ENCODE data around the gene SLC35D1. TPM values are rescaled to one million over a fixed set of nuclear protein-coding genes. Genes with fewer than 3 reads are reported as not detected.
A peak's percentile ranks its signal among the peaks of the same experiment; 100 is the strongest.

SLC35D1 gene
- total RNA-seq, 2 experiments from 2014 or later: 10.8 to 13.1 TPM

DNA sequence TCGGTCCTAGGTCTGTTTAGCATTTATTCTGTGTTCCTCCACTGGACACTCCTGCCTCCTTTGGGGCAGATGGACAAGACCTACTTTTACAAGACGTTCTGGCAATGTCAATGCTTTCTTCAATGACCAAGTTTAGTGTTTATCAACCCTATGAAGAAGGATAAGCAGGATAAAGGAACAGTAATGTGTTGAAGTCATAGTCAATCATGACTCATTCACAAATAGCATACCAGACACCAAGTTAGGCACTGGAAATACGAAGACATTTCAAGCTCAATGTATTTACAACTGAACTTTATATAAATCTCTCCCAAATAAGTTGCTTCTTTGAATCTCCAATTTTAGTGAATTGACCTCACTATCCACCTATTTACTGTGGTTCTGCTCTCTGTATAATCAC, 4.8 kb upstream of the SLC35D1 start:
- intact Hi-C loops (cut with micrococcal nuclease; ENCODE audit: unreplicated experiment): no loop called here
- no peak for TF ChIP-seq EZH2phosphoT487 (IDR thresholded peaks at IDR 0.05; ENCODE audit: borderline replicate concordance, low read depth, low read length)
- TF ChIP-seq, protein P1, sequence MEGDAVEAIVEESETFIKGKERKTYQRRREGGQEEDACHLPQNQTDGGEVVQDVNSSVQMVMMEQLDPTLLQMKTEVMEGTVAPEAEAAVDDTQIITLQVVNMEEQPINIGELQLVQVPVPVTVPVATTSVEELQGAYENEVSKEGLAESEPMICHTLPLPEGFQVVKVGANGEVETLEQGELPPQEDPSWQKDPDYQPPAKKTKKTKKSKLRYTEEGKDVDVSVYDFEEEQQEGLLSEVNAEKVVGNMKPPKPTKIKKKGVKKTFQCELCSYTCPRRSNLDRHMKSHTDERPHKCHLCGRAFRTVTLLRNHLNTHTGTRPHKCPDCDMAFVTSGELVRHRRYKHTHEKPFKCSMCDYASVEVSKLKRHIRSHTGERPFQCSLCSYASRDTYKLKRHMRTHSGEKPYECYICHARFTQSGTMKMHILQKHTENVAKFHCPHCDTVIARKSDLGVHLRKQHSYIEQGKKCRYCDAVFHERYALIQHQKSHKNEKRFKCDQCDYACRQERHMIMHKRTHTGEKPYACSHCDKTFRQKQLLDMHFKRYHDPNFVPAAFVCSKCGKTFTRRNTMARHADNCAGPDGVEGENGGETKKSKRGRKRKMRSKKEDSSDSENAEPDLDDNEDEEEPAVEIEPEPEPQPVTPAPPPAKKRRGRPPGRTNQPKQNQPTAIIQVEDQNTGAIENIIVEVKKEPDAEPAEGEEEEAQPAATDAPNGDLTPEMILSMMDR (conservative IDR thresholded peaks at IDR 0.05; ENCODE audit: low read length): no peak
- CTCF ChIA-PET (ENCODE audit: unreplicated experiment): no interaction called here

DNA sequence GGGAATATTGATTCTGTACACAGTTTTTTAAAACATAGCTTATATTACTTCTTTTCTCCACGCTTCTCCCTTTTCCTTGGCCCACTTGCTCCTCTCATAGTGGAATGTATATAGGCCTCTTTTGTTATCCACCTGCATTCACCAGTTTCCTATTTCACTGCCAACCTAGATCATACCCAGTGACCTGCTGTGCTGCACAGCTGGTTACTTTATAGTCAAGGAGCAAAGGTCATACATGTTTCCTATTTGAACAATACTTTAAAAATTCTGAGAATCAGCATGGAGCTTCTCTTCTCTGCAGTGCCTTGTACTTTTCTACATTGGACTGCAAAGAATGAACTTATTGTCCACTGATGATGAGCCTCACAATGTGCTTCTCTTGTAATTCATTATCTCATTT, 4.3 kb upstream of the SLC35D1 start:
- Histone ChIP-seq H3K9me2 (ENCODE audit: insufficient read depth, low read length) (no peaks in the 10 kb centered on the region), H2AFZ (ENCODE audit: low read length) (no peak overlapping the region), H3K9me3 (ENCODE audit: low read length) (no peaks in the 10 kb centered on the region), H3K4me2 (ENCODE audit: low read length) (no peak overlapping the region), H3K4me3 (ENCODE audit: low read depth, low read length, poor library complexity, severe bottlenecking) (no peak overlapping the region), H3K4me1 (ENCODE audit: insufficient read depth, low read length, poor library complexity, severe bottlenecking) (peaks cover 6% of the 10 kb centered on the region), H4K20me1 (ENCODE audit: insufficient read depth, low read length) (no peaks in the 10 kb centered on the region), H3K27ac (ENCODE audit: low read depth, low read length, poor library complexity, severe bottlenecking) (no peak overlapping the region), H3K79me2 (ENCODE audit: insufficient read depth, low read depth, low read length) (peaks cover 1% of the 10 kb centered on the region; the same call in 1 of the 2 replicates), H3K36me3 (ENCODE audit: insufficient read depth, low read length) (no peaks in the 10 kb centered on the region)
- POLR2A ChIA-PET: interaction anchor here (1.3 kb wide), 1 partner anchor 48 kb away, joined by 3 read pairs; no protein-coding TSS in a partner anchor
- no peak for DNase-seq (ENCODE audit: low spot score)
- no TSS peak for BruUV-seq (replicated peaks)
- intact Hi-C loops (cut with micrococcal nuclease; ENCODE audit: unreplicated experiment): no loop called here
- CTCF ChIA-PET (ENCODE audit: unreplicated experiment): no interaction called here
- no peak for TF ChIP-seq EZH2phosphoT487 (IDR thresholded peaks at IDR 0.05; ENCODE audit: borderline replicate concordance, low read depth, low read length)
- TF ChIP-seq, protein P1 (conservative IDR thresholded peaks at IDR 0.05; ENCODE audit: low read length): no peak

More for the DNA sequence above, 4.8 kb upstream of the SLC35D1 start:
- H4K20me1 ChIP-seq (ENCODE audit: insufficient read depth, low read length): no peaks in the 10 kb centered on the region
- BruUV-seq (replicated peaks): no TSS peak
- no peak overlapping the region for H3K27ac ChIP-seq (ENCODE audit: low read depth, low read length, poor library complexity, severe bottlenecking)
- no peaks in the 10 kb centered on the region for H3K9me3 ChIP-seq (ENCODE audit: low read length)
- H3K4me3 ChIP-seq (ENCODE audit: low read depth, low read length, poor library complexity, severe bottlenecking): no peak overlapping the region
- H3K79me2 ChIP-seq (ENCODE audit: insufficient read depth, low read depth, low read length): no peaks in the 10 kb centered on the region
- no peak overlapping the region for H3K4me2 ChIP-seq (ENCODE audit: low read length)
- DNase-seq (ENCODE audit: low spot score): no peak
- no peaks in the 10 kb centered on the region for H3K9me2 ChIP-seq (ENCODE audit: insufficient read depth, low read length)
- peaks cover 6% of the 10 kb centered on the region for H3K4me1 ChIP-seq (ENCODE audit: insufficient read depth, low read length, poor library complexity, severe bottlenecking)
- H2AFZ ChIP-seq (ENCODE audit: low read length): no peak overlapping the region
- POLR2A ChIA-PET: interaction anchor here (1.3 kb wide), 1 partner anchor 47 kb away, joined by 3 read pairs; no protein-coding TSS in a partner anchor
- H3K36me3 ChIP-seq (ENCODE audit: insufficient read depth, low read length): no peaks in the 10 kb centered on the region

DNA sequence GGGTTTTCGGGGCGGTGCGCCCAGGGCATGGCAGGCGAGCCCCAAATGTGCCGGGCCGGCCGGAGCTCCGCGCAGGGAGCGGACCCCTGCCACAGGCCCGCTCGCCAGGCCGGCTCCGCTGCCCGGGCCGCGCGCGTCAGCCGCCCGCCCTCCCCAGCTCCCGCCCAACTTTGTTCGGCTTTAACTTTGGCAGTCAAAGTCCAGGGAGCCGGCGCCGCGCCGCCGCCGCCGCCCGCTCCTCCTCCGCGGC, 488 bp downstream of the SLC35D1 start:
- TF ChIP-seq, protein P1 (conservative IDR thresholded peaks at IDR 0.05; ENCODE audit: low read length): no peak
- no peak for TF ChIP-seq EZH2phosphoT487 (IDR thresholded peaks at IDR 0.05; ENCODE audit: borderline replicate concordance, low read depth, low read length)
- no TSS peak for BruUV-seq (replicated peaks)
- Histone ChIP-seq H3K4me1 (ENCODE audit: insufficient read depth, low read length, poor library complexity, severe bottlenecking) (peaks cover 20% of the 10 kb centered on the region), H3K4me2 (ENCODE audit: low read length) (peak overlapping the region; percentile 76), H3K36me3 (ENCODE audit: insufficient read depth, low read length) (peaks cover 33% of the 10 kb centered on the region), H3K9me2 (ENCODE audit: insufficient read depth, low read length) (no peaks in the 10 kb centered on the region), H2AFZ (ENCODE audit: low read length) (peak overlapping the region; percentile 82), H3K9me3 (ENCODE audit: low read length) (no peaks in the 10 kb centered on the region), H3K79me2 (ENCODE audit: insufficient read depth, low read depth, low read length) (peaks cover 26% of the 10 kb centered on the region), H3K27ac (ENCODE audit: low read depth, low read length, poor library complexity, severe bottlenecking) (peak overlapping the region; percentile 76), H4K20me1 (ENCODE audit: insufficient read depth, low read length) (no peaks in the 10 kb centered on the region), H3K4me3 (ENCODE audit: low read depth, low read length, poor library complexity, severe bottlenecking) (peak overlapping the region; percentile 89)
- intact Hi-C loops (cut with micrococcal nuclease; ENCODE audit: unreplicated experiment): loop anchor here (1.0 to 5.0 kb wide), 4 partner anchors 41 to 684 kb away; partner anchors contain the start of gene SERBP1
- ChIA-PET POLR2A (interaction anchor here (0.6 to 2.1 kb wide), 9 partner anchors 8 to 771 kb away, joined by 3 to 8 read pairs (median 3); partner anchors contain the start of genes DNAI4 and MIER1), CTCF (ENCODE audit: unreplicated experiment) (interaction anchor here (0.6 to 0.9 kb wide), 2 partner anchors 70 to 95 kb away, joined by 3 read pairs; no protein-coding TSS in a partner anchor)
- no peak for DNase-seq (ENCODE audit: low spot score)
